GM12872 (cell line): ENCODE data around the gene SYMPK.

ENCODE experiments used
- CTCF ChIP-seq: IDR thresholded peaks from 3 replicates; pipeline ENCODE4 v1.5.1; 2011; ENCODE audit warnings: low read depth, mild to moderate bottlenecking, low read length, moderate library complexity; ENCODE audit not compliant: insufficient read depth

The SYMPK gene

GRCh38 chr19:45878043-45878794 lies 15.3 kb upstream of the SYMPK start:
- TF ChIP-seq CTCF: no peak

GRCh38 chr19:45876411-45877197 lies 13.7 kb upstream of the SYMPK start:
- no peak for TF ChIP-seq CTCF

GRCh38 chr19:45876161-45876410 lies 13.1 kb upstream of the SYMPK start:
- no peak for TF ChIP-seq CTCF

- no peak for TF ChIP-seq CTCF
Observed at GRCh38 chr19:45874620-45874966, 11.6 kb upstream of the SYMPK start.

GRCh38 chr19:45873219-45873772 lies 10.3 kb upstream of the SYMPK start:
- no peak for TF ChIP-seq CTCF

GRCh38 chr19:45872095-45872919 lies 9.4 kb upstream of the SYMPK start:
- TF ChIP-seq CTCF: no peak

- TF ChIP-seq CTCF: no peak
Observed at GRCh38 chr19:45870798-45871197, 7.9 kb upstream of the SYMPK start.
